Astrocyte (in vitro differentiated cells and primary cell): Measurements from ENCODE around the gene CD180.

ENCODE experiments used
- EZH2 ChIP-seq: IDR thresholded peaks from 2 replicates; pipeline ENCODE4 v1.6.1; 2012; ENCODE audit warnings: mild to moderate bottlenecking, low read length, inconsistent platforms; ENCODE audit not compliant: insufficient read depth
- TF ChIP-seq, protein P1 (sequence below): IDR thresholded peaks from 2 replicates; pipeline ENCODE4 v1.5.1; 2011; ENCODE audit warnings: low read depth, mild to moderate bottlenecking, inconsistent platforms, low read length, moderate library complexity; ENCODE audit not compliant: insufficient read depth

GRCh38 chr5:67190410-67190809 is 6.2 kb downstream of the CD180 start:
- TF ChIP-seq, protein P1, sequence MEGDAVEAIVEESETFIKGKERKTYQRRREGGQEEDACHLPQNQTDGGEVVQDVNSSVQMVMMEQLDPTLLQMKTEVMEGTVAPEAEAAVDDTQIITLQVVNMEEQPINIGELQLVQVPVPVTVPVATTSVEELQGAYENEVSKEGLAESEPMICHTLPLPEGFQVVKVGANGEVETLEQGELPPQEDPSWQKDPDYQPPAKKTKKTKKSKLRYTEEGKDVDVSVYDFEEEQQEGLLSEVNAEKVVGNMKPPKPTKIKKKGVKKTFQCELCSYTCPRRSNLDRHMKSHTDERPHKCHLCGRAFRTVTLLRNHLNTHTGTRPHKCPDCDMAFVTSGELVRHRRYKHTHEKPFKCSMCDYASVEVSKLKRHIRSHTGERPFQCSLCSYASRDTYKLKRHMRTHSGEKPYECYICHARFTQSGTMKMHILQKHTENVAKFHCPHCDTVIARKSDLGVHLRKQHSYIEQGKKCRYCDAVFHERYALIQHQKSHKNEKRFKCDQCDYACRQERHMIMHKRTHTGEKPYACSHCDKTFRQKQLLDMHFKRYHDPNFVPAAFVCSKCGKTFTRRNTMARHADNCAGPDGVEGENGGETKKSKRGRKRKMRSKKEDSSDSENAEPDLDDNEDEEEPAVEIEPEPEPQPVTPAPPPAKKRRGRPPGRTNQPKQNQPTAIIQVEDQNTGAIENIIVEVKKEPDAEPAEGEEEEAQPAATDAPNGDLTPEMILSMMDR: no peak
- no peak for TF ChIP-seq EZH2
